T-helper 17 cell (primary cell): ENCODE data around the gene APLF. TPM values are rescaled to one million over a fixed set of nuclear protein-coding genes. Genes with fewer than 3 reads are reported as not detected.

Experiments
- ATAC-seq: fragments of 150-1000 bp; cut with Tn5 transposase; 2 replicates; pipeline ENCODE4 v1.10.0; 2021; ENCODE audit warnings: mild to moderate bottlenecking, moderate library complexity
- DNase-seq, 3 donors: peaks; one replicate each; pipeline versions ENCODE4 v3.0.0 to v3.0.0-alpha.2; 2020 to 2021
- H3K9me3 ChIP-seq: one replicate; pipeline ENCODE4 v1.7.0; 2013; ENCODE audit warnings: low read length, mild to moderate bottlenecking; ENCODE audit not compliant: control insufficient read depth, poor library complexity, severe bottlenecking
- H3K27ac Mint-ChIP-seq: one replicate; pipeline ENCODE4 v1.8.0; 2022; ENCODE audit warnings: mild to moderate bottlenecking, moderate library complexity, mixed read lengths
- H3K27me3 Mint-ChIP-seq: one replicate; pipeline ENCODE4 v1.8.0; 2022; ENCODE audit warnings: mixed read lengths
- H3K36me3 Mint-ChIP-seq: one replicate; pipeline ENCODE4 v1.8.0; 2022; ENCODE audit warnings: low read depth, mixed read lengths
- H3K4me1 Mint-ChIP-seq: one replicate; pipeline ENCODE4 v1.8.0; 2022; ENCODE audit warnings: mild to moderate bottlenecking, mixed read lengths
- H3K4me3 Mint-ChIP-seq: one replicate; pipeline ENCODE4 v1.8.0; 2022; ENCODE audit warnings: mild to moderate bottlenecking, moderate library complexity, mixed read lengths
- total RNA-seq, 4 donors: library from RNA in 2 of 4; stranded (reverse) in 2 of 4; gene quantifications; one replicate each; pipeline ENCODE4 v1.2.3 and lab custom pipeline; 2022 to 2026

APLF gene
- total RNA-seq, 2 donors from 2014 or later: 5.3 to 6.4 TPM

- peaks cover 22% of the 10 kb centered on the region for H3K4me1 Mint-ChIP-seq
- H3K4me3 Mint-ChIP-seq: peak overlapping the region; percentile 3
- H3K27ac Mint-ChIP-seq: peak overlapping the region; percentile 85
- H3K27me3 Mint-ChIP-seq: no peaks in the 10 kb centered on the region
- ATAC-seq: peak; percentile 84
- H3K9me3 ChIP-seq: no peaks in the 10 kb centered on the region
- peaks cover 3% of the 10 kb centered on the region for H3K36me3 Mint-ChIP-seq
- no peak for DNase-seq
Observed at GRCh38 chr2:68452158-68452900, 15.1 kb upstream of the APLF start.

- Mint-ChIP-seq H3K27ac (peak overlapping the region; percentile 48), H3K4me3 (no peak overlapping the region), H3K27me3 (no peaks in the 10 kb centered on the region), H3K4me1 (peaks cover 26% of the 10 kb centered on the region), H3K36me3 (peaks cover 3% of the 10 kb centered on the region)
- no peaks in the 10 kb centered on the region for H3K9me3 ChIP-seq
- ATAC-seq (no peak), DNase-seq (no peak)
Observed at GRCh38 chr2:68453761-68454360, 13.5 kb upstream of the APLF start.

DNA sequence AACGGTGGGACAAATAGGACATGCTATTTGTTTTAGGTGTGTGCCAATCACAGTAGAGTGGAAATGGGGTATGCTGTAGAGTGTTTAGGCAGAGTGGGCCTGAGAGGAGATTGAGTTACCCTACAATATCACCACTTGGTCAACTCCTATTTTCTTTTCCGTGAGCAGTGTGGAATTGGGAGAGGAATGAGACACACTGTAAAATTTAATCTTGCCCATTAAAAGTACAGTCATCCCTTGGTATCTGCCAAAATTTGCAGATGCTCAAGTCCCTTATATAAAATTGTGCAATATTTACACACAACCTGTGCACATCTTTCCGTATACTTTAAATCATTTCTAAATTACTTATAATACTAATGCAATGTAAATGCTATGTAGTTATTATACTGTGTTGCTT is 12.7 kb upstream of the APLF start:
- Mint-ChIP-seq H3K4me3 (no peak overlapping the region), H3K36me3 (peaks cover 3% of the 10 kb centered on the region), H3K27ac (no peak overlapping the region), H3K27me3 (no peaks in the 10 kb centered on the region), H3K4me1 (peaks cover 27% of the 10 kb centered on the region)
- H3K9me3 ChIP-seq: no peaks in the 10 kb centered on the region
- DNase-seq: no peak
- no peak for ATAC-seq

- Mint-ChIP-seq H3K36me3 (peaks cover 3% of the 10 kb centered on the region), H3K4me3 (no peak overlapping the region), H3K27me3 (no peaks in the 10 kb centered on the region), H3K4me1 (peaks cover 33% of the 10 kb centered on the region), H3K27ac (peak overlapping the region; percentile 65)
- ATAC-seq (no peak), DNase-seq (no peak)
- H3K9me3 ChIP-seq: no peaks in the 10 kb centered on the region
Observed at GRCh38 chr2:68456198-68456597, 11.2 kb upstream of the APLF start.

GRCh38 chr2:68458981-68459380 is 8.4 kb upstream of the APLF start:
- Mint-ChIP-seq H3K36me3 (peaks cover 3% of the 10 kb centered on the region), H3K4me3 (no peak overlapping the region), H3K4me1 (peaks cover 20% of the 10 kb centered on the region), H3K27ac (no peak overlapping the region), H3K27me3 (no peaks in the 10 kb centered on the region)
- no peaks in the 10 kb centered on the region for H3K9me3 ChIP-seq
- DNase-seq (no peak), ATAC-seq (no peak)

DNA sequence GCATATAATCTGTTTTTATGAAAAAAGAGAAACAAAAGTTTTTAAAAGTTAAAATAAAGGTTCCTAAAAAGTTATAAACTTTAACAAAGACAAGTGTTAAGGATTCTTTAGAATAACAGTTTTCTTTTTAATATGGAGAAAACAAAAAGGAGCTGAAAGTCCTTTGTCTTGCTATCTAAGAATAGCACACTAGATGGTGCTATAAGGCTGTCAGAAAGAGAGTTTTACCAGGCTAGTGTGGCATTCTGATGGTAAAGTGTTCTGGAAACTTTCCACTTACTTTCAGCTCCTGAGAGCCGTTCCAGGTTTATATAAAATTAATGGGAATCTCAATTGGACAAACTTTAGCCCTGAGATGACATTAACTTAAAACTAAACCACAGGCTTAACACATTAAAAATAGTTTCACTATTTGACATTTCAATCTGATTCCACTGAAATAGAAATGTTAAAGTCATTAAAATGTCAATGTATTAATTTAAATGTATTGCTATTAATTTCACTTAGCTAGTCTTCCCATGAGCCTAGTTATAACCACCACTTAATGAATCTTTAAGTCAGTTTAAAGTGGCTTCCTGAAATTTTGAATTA is 4.0 kb upstream of the APLF start:
- Mint-ChIP-seq H3K27me3 (no peaks in the 10 kb centered on the region), H3K4me1 (peaks cover 36% of the 10 kb centered on the region), H3K36me3 (peaks cover 2% of the 10 kb centered on the region), H3K27ac (no peak overlapping the region), H3K4me3 (no peak overlapping the region)
- no peaks in the 10 kb centered on the region for H3K9me3 ChIP-seq
- no peak for ATAC-seq
- no peak for DNase-seq

- peak overlapping the region; percentile 83 for H3K4me3 Mint-ChIP-seq
- H3K27ac Mint-ChIP-seq: peak overlapping the region; percentile 98
- no peaks in the 10 kb centered on the region for H3K27me3 Mint-ChIP-seq
- no peaks in the 10 kb centered on the region for H3K9me3 ChIP-seq
- peaks cover 43% of the 10 kb centered on the region for H3K4me1 Mint-ChIP-seq
- DNase-seq (no peak), ATAC-seq (no peak)
- H3K36me3 Mint-ChIP-seq: peaks cover 2% of the 10 kb centered on the region
Observed at GRCh38 chr2:68464651-68465050, 2.7 kb upstream of the APLF start.

DNA sequence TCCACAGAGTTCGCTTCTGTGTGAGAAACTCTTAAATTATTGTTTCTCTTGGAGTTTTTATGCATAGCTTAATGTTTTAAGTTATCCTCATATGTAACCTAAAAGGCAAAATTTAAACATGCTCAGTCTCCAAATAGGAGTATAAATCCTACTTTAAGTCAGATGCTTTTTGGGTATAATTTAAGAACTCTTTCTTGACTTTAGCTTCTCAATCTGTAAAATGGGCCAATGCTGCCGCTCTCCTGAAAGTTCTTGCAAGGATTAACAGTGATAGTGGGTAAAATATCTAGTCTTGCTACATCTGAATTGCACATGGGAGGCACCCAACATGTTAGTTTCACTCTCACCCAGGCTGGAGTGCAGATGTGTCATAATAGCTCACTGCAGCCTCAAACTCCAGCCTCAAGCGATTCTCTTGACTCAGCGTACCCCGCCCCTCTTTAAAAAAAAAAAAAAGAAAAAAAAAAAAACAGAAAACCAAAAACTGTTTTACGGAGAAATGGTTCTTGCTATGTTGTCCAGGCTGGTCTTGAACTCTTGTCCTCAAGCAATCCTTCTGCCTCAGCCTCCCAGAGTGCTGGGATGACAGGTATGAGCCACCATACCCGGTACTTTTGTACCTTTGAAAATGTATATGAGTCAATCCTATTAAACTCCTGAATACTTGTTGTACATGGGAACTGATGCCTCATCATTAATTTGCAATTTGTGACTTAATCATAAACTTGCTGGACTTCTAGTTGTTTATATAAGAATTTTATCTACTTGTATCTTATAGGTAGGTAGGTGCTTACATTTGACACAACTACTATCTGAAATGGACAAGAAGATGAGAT is 2.1 kb upstream of the APLF start:
- no peak for ATAC-seq
- no peaks in the 10 kb centered on the region for H3K9me3 ChIP-seq
- DNase-seq: peak in 1 of 3 donors; percentile 25
- peaks cover 39% of the 10 kb centered on the region for H3K4me1 Mint-ChIP-seq
- peak overlapping the region; percentile 83 for H3K4me3 Mint-ChIP-seq
- H3K27ac Mint-ChIP-seq: peak overlapping the region; percentile 98
- H3K36me3 Mint-ChIP-seq: peaks cover 2% of the 10 kb centered on the region
- H3K27me3 Mint-ChIP-seq: no peaks in the 10 kb centered on the region

DNA sequence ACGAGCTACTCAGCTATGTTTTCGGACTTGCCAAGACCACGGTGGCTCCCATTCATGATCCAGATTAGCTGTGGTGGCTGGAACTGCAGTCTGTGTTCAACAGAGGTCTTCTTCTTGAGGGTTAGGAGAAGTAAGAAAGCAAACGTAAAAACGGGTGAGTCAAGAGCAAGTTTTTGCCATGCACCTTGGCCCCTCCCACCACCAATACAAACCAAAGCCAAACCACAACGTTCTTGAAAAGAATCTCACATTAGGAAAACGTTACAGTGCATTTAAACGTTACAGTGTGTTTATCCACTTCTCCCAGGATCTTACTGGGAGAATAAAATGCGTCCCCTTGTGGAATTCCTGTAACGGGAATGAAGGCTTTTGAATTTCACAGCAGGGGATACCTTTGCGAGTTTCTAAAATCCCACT is 1.0 kb upstream of the APLF start:
- Mint-ChIP-seq H3K27ac (peak overlapping the region; percentile 98), H3K36me3 (peaks cover 2% of the 10 kb centered on the region), H3K4me1 (peaks cover 39% of the 10 kb centered on the region), H3K27me3 (no peaks in the 10 kb centered on the region), H3K4me3 (peak overlapping the region; percentile 96)
- ATAC-seq (peak; percentile 14), DNase-seq (peak; percentile 30 to 51 (median 31))
- no peaks in the 10 kb centered on the region for H3K9me3 ChIP-seq

DNA sequence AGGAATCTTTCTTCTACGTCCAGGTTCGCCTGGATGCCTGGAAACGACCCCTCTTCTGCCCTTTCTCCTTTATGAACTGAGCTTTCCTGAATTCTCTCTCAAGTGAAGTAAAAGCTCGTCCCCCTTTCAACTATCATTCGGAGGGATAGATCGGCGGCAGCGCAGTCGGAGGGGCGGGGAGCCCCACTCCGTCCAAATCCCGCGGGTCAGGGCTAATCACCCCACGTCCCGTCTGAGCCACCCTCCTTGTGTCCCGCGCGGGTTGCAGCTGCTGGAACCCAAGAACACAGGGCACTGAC is 658 bp upstream of the APLF start:
- ATAC-seq (peak; percentile 16), DNase-seq (no peak)
- H3K27me3 Mint-ChIP-seq: no peaks in the 10 kb centered on the region
- H3K4me1 Mint-ChIP-seq: peaks cover 39% of the 10 kb centered on the region
- peak overlapping the region; percentile 98 for H3K27ac Mint-ChIP-seq
- H3K4me3 Mint-ChIP-seq: peak overlapping the region; percentile 96
- H3K36me3 Mint-ChIP-seq: peaks cover 2% of the 10 kb centered on the region
- H3K9me3 ChIP-seq: no peaks in the 10 kb centered on the region

- no peak for ATAC-seq
- H3K4me1 Mint-ChIP-seq: peaks cover 42% of the 10 kb centered on the region
- H3K36me3 Mint-ChIP-seq: peaks cover 4% of the 10 kb centered on the region
- H3K27ac Mint-ChIP-seq: peak overlapping the region; percentile 19
- H3K27me3 Mint-ChIP-seq: no peaks in the 10 kb centered on the region
- DNase-seq: no peak
- H3K9me3 ChIP-seq: no peaks in the 10 kb centered on the region
- peak overlapping the region; percentile 96 for H3K4me3 Mint-ChIP-seq
Observed at GRCh38 chr2:68468801-68469200, 1.4 kb downstream of the APLF start.

GRCh38 chr2:68469935-68470334 is 2.5 kb downstream of the APLF start:
- ATAC-seq: no peak
- no peak overlapping the region for H3K4me3 Mint-ChIP-seq
- H3K36me3 Mint-ChIP-seq: peaks cover 4% of the 10 kb centered on the region
- H3K4me1 Mint-ChIP-seq: peaks cover 36% of the 10 kb centered on the region
- no peak overlapping the region for H3K27ac Mint-ChIP-seq
- no peaks in the 10 kb centered on the region for H3K27me3 Mint-ChIP-seq
- no peak for DNase-seq
- H3K9me3 ChIP-seq: no peaks in the 10 kb centered on the region

DNA sequence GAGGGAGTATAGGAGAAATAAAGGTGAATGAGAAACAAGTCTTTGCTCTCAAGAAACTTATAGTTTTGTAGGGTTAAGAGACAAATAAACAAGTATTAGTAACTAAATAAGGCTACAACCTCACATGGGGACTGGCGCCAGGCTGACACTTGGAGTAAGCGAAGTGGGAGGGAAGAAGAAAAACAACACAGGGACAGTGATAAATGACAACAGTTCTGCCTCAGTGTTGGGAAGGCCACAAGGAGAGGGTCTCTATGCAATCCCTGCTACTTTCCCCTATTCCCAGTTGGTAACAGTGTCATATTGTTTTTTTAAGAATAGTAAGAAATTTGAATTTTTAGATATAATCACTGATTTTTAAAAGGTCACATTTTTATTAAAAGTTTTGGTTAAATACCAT is 4.0 kb downstream of the APLF start:
- Mint-ChIP-seq H3K4me3 (no peak overlapping the region), H3K27me3 (no peaks in the 10 kb centered on the region), H3K4me1 (peaks cover 25% of the 10 kb centered on the region), H3K36me3 (peaks cover 3% of the 10 kb centered on the region), H3K27ac (peak overlapping the region; percentile 24)
- no peaks in the 10 kb centered on the region for H3K9me3 ChIP-seq
- no peak for DNase-seq
- ATAC-seq: no peak
